Motor neuron (in vitro differentiated cells): Measurements from ENCODE around the gene TBC1D3B. TPM values are rescaled to one million over a fixed set of nuclear protein-coding genes. Genes with fewer than 3 reads are reported as not detected.
"Not testable (repeated sequence)": the region's sequence is repeated elsewhere in the genome, so short reads cannot be mapped to it uniquely, and the experiment has no call there.

Source experiments
- ATAC-seq, 8 experiments: fragments of 200-7000 bp; cut with Tn5 transposase; replicated peaks in 6 of 8; 2 replicates each; pipeline ENCODE4 v1.8.0; 2021; ENCODE audit warnings: mild to moderate bottlenecking in 8 of 8, moderate library complexity in 8 of 8
- H3K27ac ChIP-seq, 2 donors: fragments of 250-450 bp; sonication (Bioruptor Pico); 2 replicates each; pipeline ENCODE4 v1.9.0; 2021; ENCODE audit warnings: antibody characterized with exemption in 2 of 2, mild to moderate bottlenecking in 2 of 2, moderate library complexity in 1 of 2
- H3K4me1 ChIP-seq, 2 donors: fragments of 250-450 bp; sonication (Bioruptor Pico); replicated peaks in 1 of 2; 2 replicates each; pipeline ENCODE4 v1.6.1; 2021; ENCODE audit warnings: antibody characterized with exemption in 2 of 2, mild to moderate bottlenecking in 2 of 2, moderate library complexity in 1 of 2
- H3K4me3 ChIP-seq, 5 donors: fragments of 250-450 bp; sonication (Bioruptor Pico); 2 replicates each; pipeline ENCODE4 v1.9.0; 2021; ENCODE audit warnings: antibody characterized with exemption in 5 of 5, mild to moderate bottlenecking in 5 of 5, moderate library complexity in 4 of 5
- WGBS, 10 experiments: fragments of 450-650 bp; shearing (Covaris generic); methylation state at CpG; one replicate each; pipeline ENCODE4 v1.0.0; 2022; 5-methylcytosine and 5-hydroxymethylcytosine counted together
- in situ Hi-C, 9 experiments: fragments of 400-800 bp; cut with MboI; loops; one replicate each; pipeline ENCODE4 v1.15.0; 2021; ENCODE audit warnings: low sequenced_read_pairs in 9 of 9, low pct_unique_long_range_greater_than_20kb in 2 of 9; ENCODE audit not compliant: unreplicated experiment in 9 of 9
- total RNA-seq, 8 experiments: library from RNA; unstranded; fragments of 300-600 nt; gene quantifications; 2 replicates each; pipeline versions ENCODE4 v1.2.3 to v1.2.4, GENCODE V29; 2022

TBC1D3B gene
- total RNA-seq, 8 experiments from 2014 or later: 0.57 to 3.8 (median 2.1) TPM

GRCh38 chr17:36129616-36130015 is 46.8 kb downstream of the TBC1D3B start:
- in situ Hi-C loops: loop anchor here in 3 of 9 experiments (10.0 to 25.0 kb wide), 3 partner anchors 142 to 167 kb away; partner anchors contain the start of genes CCL14 (in 1 of the 3) and CCL16 (in 1 of the 3)
- H3K4me1 ChIP-seq: peaks cover 0 to 3% of the 10 kb centered on the region in 2 donors
- H3K27ac ChIP-seq: no peak overlapping the region
- WGBS, 10 experiments: 0 to 71% (median 57%) methylated on average over 1 of the region's 1 CpG; no CpG with 5 or more reads in 3 of the 10 experiments
- ATAC-seq: no peak
- H3K4me3 ChIP-seq: no peak overlapping the region

DNA sequence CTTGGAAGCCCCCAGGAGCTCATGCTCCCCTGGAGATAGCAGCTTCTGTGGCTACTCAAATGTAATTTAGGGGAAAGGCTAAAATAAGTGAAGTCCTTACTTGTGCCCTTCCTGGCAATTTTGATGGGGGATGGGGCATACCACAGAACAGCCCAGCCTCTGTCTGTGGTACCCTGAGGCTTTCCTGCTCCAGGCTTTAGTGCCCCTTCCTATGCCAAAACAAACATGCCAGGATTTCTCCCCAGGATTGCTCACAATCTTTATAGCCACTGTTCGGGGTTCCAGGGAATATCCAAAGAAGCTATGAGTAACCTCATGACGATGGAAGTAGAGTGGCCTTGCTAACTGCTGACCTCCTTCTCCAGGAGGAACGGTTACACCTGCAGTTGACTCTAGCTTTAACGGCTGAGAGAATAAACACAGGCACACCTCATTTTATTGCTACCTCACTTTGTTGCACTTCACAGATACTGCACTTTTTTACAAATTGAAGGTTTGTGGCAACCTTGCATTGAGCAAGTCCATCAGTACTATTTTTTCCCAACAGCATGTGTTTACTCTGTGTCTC is 47.9 kb downstream of the TBC1D3B start:
- 15 to 90% (median 75%) methylated on average over 2 to 4 of the region's 4 CpGs; no CpG with 5 or more reads in 1 of the 10 experiments for WGBS, 10 experiments
- Histone ChIP-seq H3K27ac (no peak overlapping the region), H3K4me3 (no peak overlapping the region), H3K4me1 (no peaks in the 10 kb centered on the region)
- in situ Hi-C loops: loop anchor here in 2 of 9 experiments (25.0 kb wide), 2 partner anchors 141 to 166 kb away; partner anchors contain the start of genes CCL14 (in 1 of the 2) and CCL16 (in 1 of the 2)
- ATAC-seq: no peak

DNA sequence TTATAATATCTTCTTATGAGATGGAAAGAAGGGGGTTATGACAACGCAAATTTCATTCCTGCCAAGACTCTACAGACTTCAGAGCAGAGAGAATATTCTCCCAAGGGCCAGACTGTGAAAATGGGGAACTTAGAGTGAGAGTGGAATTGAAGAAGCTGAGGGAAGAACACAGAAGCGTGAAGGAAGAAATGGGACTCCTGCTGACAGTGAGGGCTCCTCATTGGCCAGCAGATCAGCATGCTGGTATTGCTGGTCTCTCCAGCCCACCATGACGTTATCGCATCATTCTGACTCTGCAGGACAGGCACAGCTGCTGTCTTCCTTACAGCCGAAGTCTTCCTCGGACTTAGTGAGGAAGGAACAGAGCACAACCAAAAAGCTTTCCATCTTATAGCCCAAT is 48.5 kb downstream of the TBC1D3B start:
- Histone ChIP-seq H3K27ac (no peak overlapping the region), H3K4me3 (no peak overlapping the region), H3K4me1 (no peaks in the 10 kb centered on the region)
- in situ Hi-C loops: loop anchor here in 2 of 9 experiments (25.0 kb wide), 2 partner anchors 141 to 166 kb away; partner anchors contain the start of genes CCL14 (in 1 of the 2) and CCL16 (in 1 of the 2)
- WGBS, 10 experiments: 13 to 88% (median 58%) methylated on average over 1 to 6 of the region's 6 CpGs; no CpG with 5 or more reads in 1 of the 10 experiments
- ATAC-seq: no peak

GRCh38 chr17:36127199-36127893 is 49.1 kb downstream of the TBC1D3B start:
- WGBS, 10 experiments: 19 to 97% (median 41%) methylated on average over 2 to 7 of the region's 7 CpGs; no CpG with 5 or more reads in 1 of the 10 experiments
- no peak overlapping the region for H3K27ac ChIP-seq
- H3K4me3 ChIP-seq: no peak overlapping the region
- no peak for ATAC-seq
- no peaks in the 10 kb centered on the region for H3K4me1 ChIP-seq
- in situ Hi-C loops: loop anchor here in 2 of 9 experiments (25.0 kb wide), 2 partner anchors 140 to 165 kb away; partner anchors contain the start of genes CCL14 (in 1 of the 2) and CCL16 (in 1 of the 2)

- H3K4me3 ChIP-seq: no peak overlapping the region
- WGBS, 10 experiments: 17 to 100% (median 60%) methylated on average over 1 to 6 of the region's 9 CpGs; no CpG with 5 or more reads in 3 of the 10 experiments
- in situ Hi-C loops: loop anchor here in 2 of 9 experiments (25.0 kb wide), 2 partner anchors 138 to 163 kb away; partner anchors contain the start of genes CCL14 (in 1 of the 2) and CCL16 (in 1 of the 2)
- H3K27ac ChIP-seq: no peak overlapping the region
- ATAC-seq: no peak
- H3K4me1 ChIP-seq: no peaks in the 10 kb centered on the region
Measured at GRCh38 chr17:36124879-36125824, 51.3 kb downstream of the TBC1D3B start.

DNA sequence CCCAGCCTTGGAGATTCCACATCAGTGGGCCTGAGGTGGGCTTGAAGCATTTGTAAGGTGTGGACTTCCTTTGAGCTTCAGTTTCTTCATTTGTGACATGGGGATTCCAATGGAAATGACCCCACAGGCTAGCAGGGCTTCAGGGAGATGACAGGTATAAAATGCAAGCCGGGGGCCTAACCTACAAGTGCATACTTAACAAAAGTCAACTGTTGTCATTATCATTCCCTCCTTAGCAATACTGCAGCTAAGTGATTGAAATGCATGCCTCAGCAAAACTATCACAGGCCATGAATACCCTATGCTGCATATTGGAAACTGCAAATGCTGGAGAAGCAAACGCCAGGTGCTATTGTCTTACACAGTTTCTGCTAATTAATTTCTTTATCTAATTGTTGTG is 53.0 kb downstream of the TBC1D3B start:
- no peaks in the 10 kb centered on the region for H3K4me1 ChIP-seq
- WGBS, 10 experiments: 13 to 58% (median 27%) methylated on average over 1 to 2 of the region's 2 CpGs; no CpG with 5 or more reads in 2 of the 10 experiments
- in situ Hi-C loops: no loop called here

DNA sequence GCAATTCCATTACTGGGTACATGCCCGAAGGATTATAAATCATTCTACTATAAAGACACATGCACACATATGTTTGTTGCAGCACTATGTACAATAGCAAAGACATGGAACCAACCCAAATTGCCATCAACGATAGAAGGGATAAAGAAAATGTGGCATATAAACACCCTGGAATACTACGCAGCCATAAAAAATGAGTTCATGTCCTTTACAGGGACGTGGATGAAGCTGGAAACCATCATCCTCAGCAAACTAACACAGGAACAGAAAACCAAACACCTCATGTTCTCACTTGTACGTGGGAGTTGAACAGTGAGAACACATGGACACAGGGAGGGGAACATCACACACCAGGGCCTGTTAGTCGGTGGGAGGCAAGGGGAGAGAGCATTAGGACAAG is 55.3 kb downstream of the TBC1D3B start:
- 30 to 88% (median 50%) methylated on average over 1 to 6 of the region's 6 CpGs; no CpG with 5 or more reads in 2 of the 10 experiments for WGBS, 10 experiments
- ATAC-seq, in situ Hi-C loops: not testable (repeated sequence)

More for the DNA sequence above, 53.0 kb downstream of the TBC1D3B start:
- Histone ChIP-seq H3K27ac (no peak overlapping the region), H3K4me3 (no peak overlapping the region)
- ATAC-seq: peak in 1 of 8 experiments; percentile 52

DNA sequence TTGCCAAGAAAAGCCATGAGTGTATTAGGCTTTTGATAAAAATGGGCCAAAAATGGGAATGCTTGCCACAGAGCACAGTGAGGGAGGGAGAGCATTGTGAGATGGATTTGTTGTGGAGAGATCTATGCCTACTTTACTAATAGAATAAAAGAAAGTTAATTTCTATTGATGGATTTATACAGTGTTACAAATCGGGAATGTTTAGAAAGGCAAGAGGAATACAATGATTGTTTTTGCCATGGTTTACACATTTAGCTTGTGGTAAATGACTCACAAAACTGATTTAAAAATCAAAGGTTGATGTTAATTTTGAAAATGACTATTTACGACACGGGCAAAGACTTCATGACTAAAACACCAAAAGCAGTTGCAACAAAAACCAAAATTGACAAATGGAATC is 56.2 kb downstream of the TBC1D3B start:
- ATAC-seq: no peak
- WGBS, 10 experiments: 12 to 100% (median 62%) methylated on average over 1 to 3 of the region's 3 CpGs
- Histone ChIP-seq H3K4me3 (no peak overlapping the region), H3K4me1 (peaks cover 0 to 11% of the 10 kb centered on the region in 2 donors), H3K27ac (no peak overlapping the region)
- in situ Hi-C loops: no loop called here

More for the DNA sequence above, 55.3 kb downstream of the TBC1D3B start:
- peaks cover 0 to 11% of the 10 kb centered on the region in 2 donors for H3K4me1 ChIP-seq
- H3K27ac ChIP-seq, H3K4me3 ChIP-seq: not testable (repeated sequence)

DNA sequence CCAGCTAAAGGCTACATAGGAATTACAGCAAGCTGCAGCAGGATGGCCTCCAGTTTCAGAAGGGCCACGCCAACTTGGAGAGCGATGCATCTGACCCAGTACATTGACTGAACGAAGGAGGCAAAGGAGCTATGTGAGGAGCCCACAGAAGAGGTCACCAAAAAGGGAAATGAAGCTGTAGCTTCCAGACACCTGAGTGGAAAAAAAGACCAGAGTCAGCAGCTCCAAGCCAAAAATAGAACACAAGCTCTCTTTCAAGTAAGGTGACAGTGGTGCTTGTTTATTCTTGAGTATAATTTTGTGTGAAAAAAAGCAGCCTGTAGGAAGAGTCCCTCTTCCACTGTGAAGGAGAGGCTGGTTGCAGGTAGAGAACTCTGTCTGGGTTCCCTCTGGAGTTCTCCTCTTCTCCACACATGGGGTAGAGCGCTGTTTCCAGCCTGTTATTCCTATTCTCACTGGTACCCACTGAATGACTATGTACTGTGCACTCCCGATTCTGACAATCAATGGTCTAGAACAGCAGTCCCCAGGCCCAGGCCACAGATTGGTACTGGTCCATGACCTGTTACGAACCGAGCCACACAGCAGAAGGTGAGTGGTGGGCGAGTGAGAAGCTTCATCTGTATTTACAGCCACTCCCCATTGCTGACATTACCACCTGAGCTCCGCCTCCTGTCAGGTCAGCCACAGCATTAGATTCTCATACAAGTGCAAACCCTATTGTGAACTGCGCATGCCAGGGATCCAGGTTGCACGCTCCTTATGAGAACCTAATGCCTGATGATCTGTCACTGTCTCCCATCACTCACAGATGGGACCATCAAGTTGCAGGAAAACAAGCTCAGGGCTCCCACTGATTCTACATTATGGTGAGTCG is 57.7 kb downstream of the TBC1D3B start:
- H3K27ac ChIP-seq: no peak overlapping the region
- H3K4me1 ChIP-seq: peaks cover 0 to 11% of the 10 kb centered on the region in 2 donors
- no peak overlapping the region for H3K4me3 ChIP-seq
- 37 to 90% (median 74%) methylated on average over 3 to 12 of the region's 12 CpGs; no CpG with 5 or more reads in 1 of the 10 experiments for WGBS, 10 experiments
- peak in 2 of 8 experiments; percentile 30 to 47 for ATAC-seq
- in situ Hi-C loops: no loop called here

DNA sequence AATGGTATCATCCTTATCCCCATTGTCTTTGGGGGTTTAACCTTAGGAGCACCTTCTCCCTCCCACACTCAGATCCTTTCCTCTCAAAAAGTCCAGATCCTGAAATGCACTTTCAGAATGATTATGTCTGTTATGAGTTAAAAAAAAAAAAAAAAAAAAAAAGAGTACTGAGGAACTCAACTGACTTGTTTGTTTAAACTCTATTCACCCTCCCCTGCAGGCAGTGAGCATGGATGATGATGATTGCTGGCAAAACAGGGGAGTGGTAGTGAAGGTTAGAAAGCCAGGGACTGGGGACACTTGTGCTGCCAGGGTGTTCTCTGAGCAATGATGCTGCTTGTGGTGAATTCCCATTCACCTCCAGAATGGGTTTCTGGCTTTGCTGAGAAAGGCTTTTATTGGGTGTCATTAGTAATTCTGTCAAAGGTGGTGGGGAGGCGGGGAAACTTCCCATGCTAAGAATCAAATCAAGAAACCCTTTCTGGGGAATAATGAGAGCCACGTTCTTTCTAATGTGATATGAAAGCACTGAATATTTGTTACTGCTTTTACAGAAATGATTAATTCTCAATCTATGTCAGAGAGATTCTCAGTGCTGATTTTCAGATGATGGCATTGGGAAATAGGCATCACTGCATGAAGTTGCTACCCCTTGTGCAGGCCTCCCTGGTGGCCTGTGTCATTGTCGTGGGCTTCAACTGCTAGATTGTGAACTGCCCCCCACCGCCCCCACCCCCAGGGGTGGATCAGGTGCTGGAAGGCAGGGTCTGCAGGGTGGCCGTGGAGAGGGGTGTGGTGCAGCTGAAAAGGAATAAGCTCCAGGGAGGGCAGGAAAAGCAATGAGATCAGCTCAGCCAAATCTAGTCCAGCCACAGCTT is 58.7 kb downstream of the TBC1D3B start:
- peaks cover 0 to 11% of the 10 kb centered on the region in 2 donors for H3K4me1 ChIP-seq
- no peak overlapping the region for H3K27ac ChIP-seq
- ATAC-seq: peak in 4 of 8 experiments; percentile 26 to 73 (median 57)
- WGBS, 10 experiments: 0 to 70% (median 17%) methylated on average over 1 to 4 of the region's 5 CpGs; no CpG with 5 or more reads in 1 of the 10 experiments
- in situ Hi-C loops: no loop called here
- no peak overlapping the region for H3K4me3 ChIP-seq
